ENCODE data around the gene NGEF.
"Not testable (repeated sequence)": the region's sequence is repeated elsewhere in the genome, so short reads cannot be mapped to it uniquely, and the experiment has no call there.

The NGEF gene

DNA sequence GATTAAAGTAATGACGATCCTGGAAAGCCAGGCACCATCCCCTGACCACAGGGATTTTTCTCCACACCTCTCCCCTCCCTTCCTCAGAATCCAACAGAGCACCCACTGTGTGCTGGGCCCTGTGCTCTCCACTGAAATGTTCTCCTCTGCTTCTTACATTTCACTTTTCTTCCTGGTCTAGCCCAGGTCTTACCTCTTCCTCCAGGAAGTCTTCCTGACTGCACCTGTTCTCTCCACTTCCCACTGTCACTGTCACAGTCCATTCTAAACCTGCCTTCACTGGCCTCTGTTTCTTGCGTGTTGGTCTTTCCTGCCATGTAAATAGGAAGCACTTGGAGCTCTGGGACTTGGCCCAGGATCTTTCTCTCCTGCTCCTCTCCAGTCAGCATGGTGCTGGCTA lies 7.4 kb upstream of the NGEF start:
- no peak for DNase-seq

DNA sequence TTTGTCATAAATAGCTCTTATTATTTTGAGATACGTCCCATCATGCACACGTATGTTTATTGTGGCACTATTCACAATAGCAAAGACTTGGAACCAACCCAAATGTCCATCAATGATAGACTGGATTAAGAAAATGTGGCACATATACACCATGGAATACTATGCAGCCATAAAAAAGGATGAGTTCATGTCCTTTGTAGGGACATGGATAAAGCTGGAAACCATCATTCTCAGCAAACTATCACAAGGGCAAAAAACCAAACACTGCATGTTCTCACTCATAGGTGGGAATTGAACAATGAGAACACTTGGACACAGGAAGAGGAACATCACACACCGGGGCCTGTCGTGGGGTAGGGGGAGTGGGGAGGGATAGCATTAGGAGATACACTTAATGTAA lies 6.6 kb upstream of the NGEF start:
- DNase-seq: not testable (repeated sequence)

DNA sequence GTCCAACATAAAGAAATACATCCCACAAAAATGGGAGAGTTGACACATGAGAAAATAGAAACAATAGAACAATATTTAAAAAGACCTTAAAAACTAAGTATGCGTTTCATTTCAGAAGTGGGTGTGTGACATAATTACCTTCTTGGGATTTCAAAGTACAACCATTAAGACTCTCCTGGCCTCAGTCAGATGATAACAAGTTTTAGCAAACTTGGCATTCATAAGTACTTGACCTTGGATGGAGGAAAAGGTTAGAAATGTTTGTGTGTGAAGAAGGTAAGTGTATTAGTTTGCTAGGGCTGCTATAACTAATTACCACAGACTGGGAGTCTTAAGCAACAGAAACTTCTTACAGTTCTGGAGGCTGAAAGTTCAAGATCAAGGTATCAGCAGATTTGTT lies 4.9 kb upstream of the NGEF start:
- DNase-seq: no peak

DNA sequence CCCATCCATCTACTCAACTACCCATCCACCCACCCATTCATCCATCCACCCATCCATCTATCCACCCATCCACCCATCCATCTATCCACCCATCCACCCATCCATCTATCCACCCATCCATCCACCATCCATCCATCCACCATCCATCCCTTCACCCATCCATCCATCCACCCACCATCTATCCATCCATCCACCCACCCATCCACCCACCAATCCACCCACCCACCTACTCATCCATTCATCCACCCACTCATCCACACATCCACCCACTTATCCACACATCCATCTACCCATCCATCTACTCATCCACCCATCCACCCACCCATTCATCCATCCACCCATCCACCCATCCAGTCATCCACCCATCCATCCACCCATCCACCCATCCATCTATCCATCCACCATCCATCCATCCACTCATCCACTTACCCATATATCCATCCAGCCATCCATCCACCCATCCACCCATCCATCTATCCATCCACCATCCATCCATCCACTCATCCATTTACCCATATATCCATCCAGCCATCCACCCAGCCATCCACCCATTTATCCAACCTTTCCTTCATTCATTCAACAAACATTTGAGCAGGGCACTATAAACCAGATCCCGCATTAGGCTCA lies 2.1 kb upstream of the NGEF start:
- DNase-seq: no peak

DNA sequence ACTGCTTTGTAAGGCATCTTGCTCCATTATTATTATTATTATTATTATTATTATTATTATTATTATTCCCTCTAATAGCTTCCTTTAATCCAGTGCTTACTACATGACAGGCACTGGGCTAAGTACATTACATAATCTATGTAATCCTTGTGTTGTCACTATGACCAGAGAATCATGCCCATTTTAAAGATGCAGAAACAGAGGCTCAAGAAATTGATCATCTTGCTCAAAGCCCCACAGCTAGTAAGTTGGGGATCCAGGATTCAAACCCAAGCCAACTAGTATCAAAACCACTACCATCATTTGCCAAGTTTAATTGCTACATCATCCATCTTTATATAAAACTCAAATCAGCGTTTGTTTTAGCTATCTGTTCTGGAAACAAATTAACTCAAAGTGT lies 594 bp upstream of the NGEF start:
- DNase-seq: no peak

DNA sequence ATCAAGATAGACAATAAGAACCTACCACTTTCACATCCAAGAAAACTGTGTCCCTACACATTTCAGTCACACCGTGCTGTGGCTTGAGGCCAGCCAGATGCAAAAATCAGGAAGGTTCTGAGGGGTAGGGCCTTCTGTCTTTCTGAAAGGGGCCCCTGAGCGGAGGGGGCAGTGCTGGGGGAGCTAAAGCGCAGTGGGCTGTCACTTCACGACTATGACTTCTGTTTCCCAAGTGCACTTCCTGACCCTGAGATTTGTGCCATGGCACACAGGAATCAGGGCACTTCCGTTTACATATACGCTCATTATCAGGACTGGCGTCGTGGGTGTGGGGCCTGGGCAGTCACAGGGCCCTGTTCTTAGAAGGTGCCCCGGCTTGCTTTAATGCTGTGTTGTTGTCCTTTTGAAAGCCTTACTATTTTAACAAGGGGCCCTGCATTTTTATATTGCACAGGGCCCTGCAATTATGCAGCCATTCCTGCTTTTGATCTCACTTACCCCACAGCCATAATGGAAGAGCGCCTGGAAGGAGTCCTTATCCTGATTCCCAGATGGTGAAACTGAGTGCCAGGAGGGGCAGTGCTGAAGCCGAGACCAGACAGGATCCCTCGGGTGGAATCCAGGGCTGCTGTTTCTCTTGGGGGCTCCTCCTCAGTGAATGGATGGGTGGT lies 620 bp downstream of the NGEF start:
- DNase-seq: no peak

DNA sequence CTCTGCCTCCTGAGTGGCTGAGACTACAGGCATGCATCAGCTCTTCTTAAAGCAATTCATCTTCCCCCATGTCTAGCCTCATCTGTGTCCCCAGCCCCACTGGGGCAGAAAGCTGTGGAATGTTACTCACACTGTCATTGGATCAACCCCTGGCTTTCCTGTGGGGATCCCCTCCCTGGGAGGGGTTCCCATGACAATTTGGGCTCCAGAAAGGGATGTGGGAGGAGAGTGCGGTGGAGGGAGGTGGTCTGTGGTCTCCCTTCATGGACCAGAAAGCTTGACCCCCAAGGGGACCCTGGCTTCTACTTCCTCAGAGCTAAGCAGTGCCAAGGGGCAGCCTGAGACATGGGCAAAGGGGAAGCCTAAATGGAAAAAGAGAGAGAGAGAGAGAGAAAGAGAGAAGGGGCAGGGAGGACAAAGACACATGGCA lies 1.3 kb downstream of the NGEF start:
- no peak for DNase-seq

DNA sequence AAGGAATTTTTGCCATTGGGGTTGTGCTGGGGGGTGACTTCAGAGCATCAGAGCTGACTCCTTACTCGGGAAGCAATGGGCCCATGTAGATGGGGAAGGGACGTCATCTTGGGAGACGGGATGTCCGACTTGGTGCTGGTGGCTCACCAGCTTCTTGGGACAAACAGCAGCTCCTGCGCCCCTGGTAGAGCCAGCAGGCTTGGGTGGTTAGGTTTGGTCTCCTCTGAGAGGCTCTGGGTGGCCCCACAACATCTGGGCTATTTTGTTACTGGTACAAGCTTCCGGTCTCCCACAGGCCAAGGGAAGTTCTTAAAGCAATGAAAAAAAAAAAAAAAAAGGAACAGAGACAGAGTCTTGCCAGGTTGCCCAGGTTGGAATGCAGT lies 1.8 kb downstream of the NGEF start:
- no peak for DNase-seq

DNA sequence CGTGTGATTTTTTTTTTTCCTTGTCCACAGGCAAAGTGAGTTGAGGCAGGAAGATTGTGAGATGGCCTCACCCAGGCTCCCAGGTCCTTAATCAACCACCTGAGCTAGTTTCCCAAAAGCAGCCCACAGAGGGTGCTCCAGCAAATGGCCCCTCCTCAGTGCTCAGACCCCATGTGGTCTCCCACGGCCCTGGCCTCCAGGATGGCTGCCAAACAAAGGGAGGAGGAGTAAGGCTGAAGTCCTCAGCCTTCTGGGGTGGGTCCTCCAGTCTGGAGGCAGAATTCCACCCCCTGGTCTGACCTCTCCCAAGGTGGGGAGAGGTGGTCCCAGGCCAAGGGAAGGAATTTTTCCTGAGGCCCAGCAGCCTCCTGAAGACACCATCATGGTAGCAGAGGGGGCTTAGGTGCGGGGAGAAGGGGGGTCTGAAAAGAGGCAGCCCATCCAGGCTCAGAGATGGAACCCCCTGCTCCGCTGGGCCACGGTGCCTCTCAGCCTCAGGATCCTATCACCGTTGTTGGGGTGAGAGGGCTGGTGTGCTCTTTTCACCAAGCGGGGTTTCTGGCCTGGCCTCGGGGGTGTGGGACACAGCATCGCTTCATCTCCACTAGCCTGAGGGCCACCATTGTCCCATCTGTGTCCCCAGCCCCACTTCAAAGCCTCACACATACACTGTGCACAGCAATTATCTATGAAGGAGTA lies 2.3 kb downstream of the NGEF start:
- DNase-seq: no peak

DNA sequence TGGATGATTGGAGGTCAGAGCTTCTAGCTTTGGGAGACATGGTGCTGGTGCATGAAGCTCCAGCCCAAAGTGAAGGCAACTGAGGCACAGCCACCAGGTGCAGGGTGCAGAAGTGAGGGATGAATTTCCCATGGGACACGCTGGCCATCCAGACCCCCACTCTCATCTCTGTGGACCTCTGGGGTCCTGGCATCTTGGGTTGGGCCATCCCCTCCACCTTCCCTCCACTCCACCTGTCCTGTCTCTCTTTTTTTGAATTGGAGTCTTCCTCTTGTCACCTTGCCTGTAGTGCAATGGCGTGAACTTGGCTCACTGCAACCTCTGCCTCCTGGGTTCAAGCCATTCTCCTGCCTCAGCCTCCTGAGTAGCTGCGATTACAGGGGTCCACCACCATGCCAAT lies 3.4 kb downstream of the NGEF start:
- no peak for DNase-seq

DNA sequence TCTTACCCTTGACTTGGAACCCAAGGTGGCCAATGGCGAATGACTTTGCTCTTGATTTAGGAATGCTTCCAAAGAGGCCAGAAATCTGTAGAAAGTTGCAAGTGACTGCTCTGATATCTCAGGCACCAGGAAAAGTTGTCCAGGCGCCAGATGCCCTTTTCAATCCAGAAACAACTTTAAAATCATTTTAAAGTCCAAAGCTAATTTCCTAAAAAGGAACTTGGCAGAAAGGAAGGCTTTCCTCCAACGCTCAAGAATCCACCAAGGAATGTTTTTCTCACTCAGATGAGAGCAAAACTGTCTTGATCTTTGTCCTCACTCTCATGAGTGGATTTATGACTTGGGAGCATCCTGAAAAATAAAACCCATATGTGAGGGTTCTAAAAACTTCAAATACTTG lies 5.3 kb downstream of the NGEF start:
- no peak for DNase-seq

DNA sequence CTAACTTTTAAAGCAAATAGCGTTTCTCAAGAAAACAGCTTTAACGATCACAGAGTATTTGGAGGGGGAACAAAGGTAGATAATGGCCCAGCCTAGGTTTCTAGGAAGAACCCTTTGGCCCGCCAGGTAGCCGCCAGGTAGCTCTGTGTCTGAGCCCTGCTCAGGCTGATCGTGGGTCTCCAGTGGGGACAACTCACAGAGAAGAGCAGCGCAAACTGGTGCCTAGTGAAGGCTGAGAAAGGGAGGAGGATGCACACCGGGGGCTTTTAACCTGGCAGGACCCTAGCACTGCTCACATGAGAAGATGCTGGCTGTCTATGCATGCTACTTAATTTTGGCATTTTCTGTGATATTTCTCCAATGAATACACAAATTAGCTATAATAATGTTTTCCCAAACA lies 5.8 kb downstream of the NGEF start:
- DNase-seq: no peak

DNA sequence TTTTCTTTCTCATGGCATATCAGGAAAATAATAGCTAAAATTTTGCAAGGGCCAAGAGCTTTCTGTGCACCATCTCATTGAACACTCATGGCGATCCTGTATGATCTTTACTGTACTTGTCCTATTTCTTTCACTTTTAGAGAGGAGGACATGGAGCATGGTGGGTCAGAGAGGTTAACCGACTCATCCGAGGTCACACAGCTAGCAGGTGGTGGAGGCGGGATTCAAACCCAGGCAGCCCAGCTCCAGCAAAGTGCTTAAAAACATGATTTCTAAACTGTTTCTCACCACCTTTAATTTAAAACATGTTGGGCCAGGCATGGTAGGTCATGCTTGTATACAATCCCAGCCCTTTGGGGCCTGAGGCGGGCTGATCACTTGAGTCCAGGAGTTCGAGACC lies 6.4 kb downstream of the NGEF start:
- DNase-seq: no peak

DNA sequence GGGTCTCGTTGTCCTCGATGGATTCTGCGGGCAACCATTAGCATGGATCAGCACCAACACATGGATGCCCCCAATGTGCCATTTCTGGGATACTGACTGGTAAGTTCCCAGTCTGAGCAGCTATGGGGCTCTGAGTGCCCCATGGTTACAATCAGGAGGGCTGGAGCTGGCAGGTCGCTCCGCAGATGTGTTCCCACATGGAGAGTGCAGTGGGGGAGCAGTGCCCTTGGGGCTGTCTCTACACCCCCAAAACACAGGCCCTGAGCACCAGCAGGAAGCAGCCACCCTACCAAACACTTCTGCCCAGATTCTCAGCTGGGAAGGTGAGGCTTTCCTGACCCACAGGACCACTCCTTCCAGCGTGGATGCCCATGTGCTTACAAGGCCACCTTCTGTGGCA lies 8.0 kb downstream of the NGEF start:
- no peak for DNase-seq

DNA sequence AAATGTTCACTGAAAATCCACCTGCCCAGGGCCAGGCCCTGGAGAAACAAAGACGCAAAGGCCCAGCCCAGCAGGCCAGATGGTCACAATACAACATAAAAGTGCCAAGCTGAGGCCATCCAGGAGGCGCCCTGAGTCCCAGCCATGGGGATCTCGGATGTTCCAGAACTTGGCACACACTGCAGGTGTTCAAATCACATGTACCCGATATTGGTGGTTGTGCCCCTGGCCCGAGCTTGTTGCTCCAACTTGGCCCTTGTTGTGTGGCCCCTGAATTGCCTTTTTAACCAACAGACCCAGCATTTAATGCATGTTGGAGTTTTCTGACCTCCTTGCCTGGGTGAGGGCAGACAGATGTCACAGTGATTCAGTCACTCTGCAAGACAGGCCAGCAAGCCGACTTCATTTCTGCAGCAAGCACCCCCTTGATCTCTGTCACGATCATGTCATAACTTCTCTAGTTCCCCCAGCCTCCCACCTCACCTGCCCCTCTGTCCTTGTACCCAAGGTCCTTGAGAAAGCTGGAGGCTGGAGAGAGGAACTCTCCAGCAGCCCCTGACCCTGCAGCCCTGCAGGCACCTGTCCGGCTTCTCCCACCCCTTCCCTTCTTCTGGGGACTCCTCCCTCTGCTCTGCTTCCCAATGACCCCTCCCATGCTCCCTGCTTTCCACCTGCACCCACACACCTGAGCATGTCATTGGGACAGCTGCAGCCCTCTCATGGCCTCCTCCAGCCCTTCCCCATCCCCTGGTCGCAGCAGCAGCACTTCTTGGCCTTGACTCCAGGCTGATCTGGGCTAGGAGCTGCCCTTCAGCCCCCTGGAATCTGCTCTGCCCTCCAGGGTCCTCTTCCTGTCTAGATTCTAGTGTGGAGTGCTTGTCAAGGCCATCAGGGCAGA lies 9.1 kb downstream of the NGEF start:
- DNase-seq: no peak

DNA sequence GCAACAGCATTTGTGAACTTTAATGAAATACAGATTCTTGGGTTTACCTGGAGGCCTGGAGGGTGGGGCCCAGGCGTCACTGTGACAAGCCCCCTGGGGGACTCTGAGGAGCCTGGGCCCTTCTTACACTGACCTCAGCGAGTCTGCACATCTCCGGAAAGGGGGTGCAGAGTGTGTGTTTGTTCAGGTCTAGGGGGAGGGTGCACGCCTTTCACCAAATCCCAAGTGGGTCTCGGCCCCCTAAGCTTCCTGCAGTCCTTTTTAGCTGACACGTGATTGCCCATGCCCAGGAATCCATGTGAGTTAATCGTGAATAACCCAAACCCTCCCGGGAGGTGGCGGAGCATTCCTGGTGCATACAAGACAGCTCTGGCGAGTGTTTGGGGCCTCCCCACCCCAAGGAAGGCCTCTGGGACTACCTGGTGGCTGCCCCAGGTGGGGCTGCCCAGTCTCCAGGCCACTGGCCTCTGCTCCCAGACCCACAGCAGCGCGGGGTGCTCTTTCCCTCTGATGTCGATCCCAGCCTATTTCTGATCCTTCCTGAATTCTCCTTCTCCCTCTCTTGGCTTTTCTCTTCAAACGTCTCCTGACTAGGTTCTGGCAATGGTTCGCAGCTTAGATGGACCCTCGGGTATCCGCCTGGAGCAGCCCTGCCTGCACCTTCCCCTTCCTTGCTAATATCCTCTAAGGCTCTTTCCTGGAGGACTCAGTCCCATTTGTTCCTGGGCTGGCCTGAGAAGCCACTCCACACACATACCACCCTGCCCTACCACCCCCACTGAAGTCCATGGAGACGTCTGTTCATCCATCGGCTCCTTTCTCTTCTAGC lies 10.0 kb downstream of the NGEF start:
- DNase-seq: no peak

DNA sequence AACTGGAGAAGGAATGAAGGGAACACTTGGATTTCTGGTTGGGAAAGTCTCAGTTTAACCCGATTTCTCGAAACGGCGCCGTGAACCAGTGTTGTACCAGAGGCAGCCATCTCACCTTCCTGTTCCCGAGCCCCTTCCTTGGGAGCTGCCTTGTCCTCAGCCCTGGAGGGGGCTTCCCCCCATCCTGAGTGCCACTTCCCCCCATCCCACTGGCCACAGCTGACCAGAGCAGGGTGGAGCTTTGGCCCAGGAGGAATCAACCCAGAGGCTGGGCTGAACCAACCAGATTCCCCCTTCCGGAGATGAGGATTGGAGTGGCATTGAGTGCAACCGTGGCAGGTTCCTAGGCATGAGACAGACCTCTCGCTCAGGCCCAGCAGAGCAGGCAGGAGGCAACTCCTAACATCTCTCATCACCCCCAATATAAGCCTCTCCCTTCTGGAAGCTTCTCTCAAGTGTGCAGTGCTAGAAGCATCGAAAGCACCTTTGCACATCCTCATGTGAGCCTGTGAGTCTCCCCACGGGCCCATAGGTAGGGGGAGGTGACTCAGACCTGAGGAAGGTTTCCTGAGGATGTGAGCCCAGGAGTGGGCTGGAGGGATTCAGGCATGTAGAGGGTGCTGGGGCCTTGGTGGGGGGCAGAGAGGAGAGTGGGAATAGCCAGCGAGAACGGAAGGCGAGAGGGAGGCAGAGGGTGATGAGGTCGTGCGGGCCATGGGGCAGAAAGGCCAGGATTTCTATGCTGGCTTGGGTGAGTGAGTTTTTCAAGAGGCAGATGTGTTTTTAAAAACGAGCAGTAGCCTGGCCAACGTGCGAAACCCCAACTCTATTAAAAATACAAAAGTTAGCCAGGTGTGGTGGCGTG lies 11.9 kb downstream of the NGEF start:
- no peak for DNase-seq

DNA sequence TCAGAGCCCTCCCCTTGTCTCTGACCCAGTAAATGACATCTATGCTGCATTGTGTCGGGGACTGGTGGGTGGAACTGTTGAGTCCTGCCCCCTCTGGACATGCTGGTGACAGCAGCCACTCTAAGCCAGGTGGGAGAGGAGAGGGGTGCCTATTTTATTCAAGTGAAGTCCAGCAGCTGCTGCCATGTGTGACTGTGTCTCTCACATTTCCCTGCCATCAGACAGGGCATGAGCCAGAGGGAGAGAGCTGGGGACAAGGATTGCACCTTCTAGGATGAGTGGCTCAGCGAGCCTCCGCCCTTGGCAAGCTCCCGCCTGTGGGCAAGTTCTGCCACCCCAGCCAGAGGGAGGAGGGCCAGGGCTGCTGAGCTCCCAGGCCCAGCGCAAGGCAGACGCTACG lies 13.7 kb downstream of the NGEF start:
- no peak for DNase-seq

DNA sequence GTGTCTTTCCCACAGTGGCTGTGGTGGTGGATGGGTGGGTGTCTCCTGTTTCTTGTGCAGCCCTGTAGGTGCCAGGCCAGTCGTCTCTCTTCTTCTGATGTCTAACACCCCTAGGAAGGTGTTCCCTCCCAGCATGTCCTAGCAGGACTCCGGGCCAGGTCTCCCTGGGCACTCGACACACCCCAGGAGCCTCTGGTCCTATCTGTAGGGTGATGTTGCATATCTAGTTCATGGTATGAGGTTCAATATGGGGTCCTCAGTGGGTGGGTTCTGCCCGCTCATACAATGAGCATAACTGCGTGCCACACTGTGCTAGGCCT lies 14.4 kb downstream of the NGEF start:
- no peak for DNase-seq

DNA sequence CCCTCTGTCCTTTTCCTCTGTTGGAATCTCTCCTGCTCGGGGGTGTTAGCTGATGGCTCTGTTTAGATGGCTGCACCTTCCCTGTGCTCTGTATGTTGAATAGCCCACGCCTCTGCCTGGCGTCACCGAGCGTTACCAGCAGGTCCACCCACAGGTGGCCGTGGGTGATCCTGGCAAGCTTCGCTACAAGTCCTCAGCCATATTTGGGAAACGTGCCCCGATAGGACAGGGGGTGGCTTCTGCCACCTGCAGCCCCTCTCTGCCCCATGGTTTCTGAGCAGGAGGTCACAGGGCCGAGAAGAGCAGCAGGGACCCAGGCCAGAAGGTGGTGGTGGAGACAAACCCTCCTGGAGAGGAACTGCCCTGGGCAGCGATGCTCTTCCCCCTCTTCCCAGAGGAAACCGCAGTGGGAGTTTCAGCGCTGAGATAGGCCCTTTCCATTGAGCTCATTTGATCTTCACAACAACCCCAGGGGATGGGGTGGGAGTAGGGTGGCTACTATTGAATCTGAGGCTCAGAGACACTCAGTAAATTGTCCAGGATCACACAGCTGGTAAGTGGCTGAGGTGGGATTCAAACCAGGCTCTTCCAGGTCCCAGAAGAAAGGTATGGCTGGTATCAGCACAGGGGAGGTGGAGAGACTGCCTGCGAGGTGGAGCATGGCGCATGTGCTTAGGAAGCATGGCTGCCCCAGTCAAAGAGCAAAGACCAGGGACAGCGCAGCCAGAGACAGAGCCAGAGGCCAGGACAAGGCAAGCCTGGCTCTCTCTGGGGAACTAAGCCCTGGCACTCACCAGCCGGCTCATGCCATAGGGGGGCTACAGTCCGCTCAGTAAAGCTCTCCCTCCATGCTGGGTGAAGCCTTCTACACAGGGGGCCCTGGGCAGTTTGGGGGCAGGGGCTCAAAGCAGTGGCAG lies 15.0 kb downstream of the NGEF start:
- DNase-seq: no peak

DNA sequence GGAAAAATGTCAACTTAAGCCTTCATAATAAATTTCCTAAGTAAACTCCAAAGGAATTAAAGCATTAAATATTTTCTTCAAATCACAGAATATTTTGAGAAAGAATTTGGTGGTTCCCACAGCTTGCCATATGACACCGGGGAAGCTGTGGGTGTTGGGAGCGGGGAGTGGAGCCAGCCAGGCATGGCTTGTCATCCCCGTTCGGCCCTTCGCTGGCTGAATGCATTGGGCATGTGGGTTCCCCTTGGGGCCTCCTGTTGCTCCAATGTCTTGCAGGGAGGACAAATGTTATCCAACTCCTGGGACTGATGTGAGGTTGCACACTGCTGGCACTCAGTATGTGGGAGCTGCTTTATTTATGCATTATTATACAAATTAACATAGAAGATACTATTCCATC lies 18.6 kb downstream of the NGEF start:
- no peak for DNase-seq
